Kidney (tissue), 14 donors: ENCODE measurements around the gene RPS27L. TPM values are rescaled to one million over a fixed set of nuclear protein-coding genes. Genes with fewer than 3 reads are reported as not detected.

Experiments used
- DNase-seq, 5 donors: peaks; one replicate each; pipeline ENCODE4 v3.0.0-alpha.2; 2013 to 2020
- FAIRE-seq: peaks from 2 replicates; lab custom pipeline; 2012; peaks lifted over from hg19 to GRCh38; lab: Jason Lieb, UNC
- H3K27ac ChIP-seq, 2 donors: one replicate each; pipeline ENCODE4 v1.7.0; 2013; ENCODE audit warnings: low read depth in 2 of 2, low read length in 2 of 2, inconsistent platforms in 1 of 2
- H3K27me3 ChIP-seq: one replicate; pipeline ENCODE4 v1.7.1; 2013; ENCODE audit warnings: low read length, inconsistent platforms; ENCODE audit not compliant: control insufficient read depth, insufficient read depth
- H3K36me3 ChIP-seq, 3 donors: one replicate each; pipeline versions ENCODE4 v1.7.0 to v1.7.1; 2013; ENCODE audit warnings: low read length in 3 of 3, control low read depth in 1 of 3, inconsistent platforms in 1 of 3; ENCODE audit not compliant: insufficient read depth in 3 of 3, control insufficient read depth in 2 of 3
- H3K4me1 ChIP-seq, 3 donors: one replicate each; pipeline versions ENCODE4 v1.7.0 to v1.7.1; 2013; ENCODE audit warnings: low read length in 3 of 3, inconsistent platforms in 1 of 3, low read depth in 1 of 3; ENCODE audit not compliant: control insufficient read depth in 2 of 3, insufficient read depth in 2 of 3
- H3K4me3 ChIP-seq, 3 donors: one replicate each; pipeline versions ENCODE4 v1.7.0 to v1.8.1; 2013; ENCODE audit warnings: low read length in 3 of 3, control low read depth in 1 of 3, inconsistent platforms in 1 of 3
- H3K9ac ChIP-seq, 3 donors: one replicate each; pipeline versions ENCODE4 v1.7.0 to v1.7.1; 2013; ENCODE audit warnings: low read length in 3 of 3, control low read depth in 1 of 3, inconsistent platforms in 1 of 3
- H3K9me3 ChIP-seq, 3 donors: one replicate each; pipeline versions ENCODE4 v1.7.0 to v1.7.1; 2013; ENCODE audit warnings: low read length in 3 of 3, control low read depth in 1 of 3, inconsistent platforms in 1 of 3; ENCODE audit not compliant: control insufficient read depth in 2 of 3, insufficient read depth in 1 of 3
- intact Hi-C: fragments of 100-400 bp; cut with DNase I; formaldehyde crosslinking; loops from one replicate; pipeline ENCODE4 v1.11.1; 2022
- polyA plus RNA-seq: library from polyadenylated mRNA; stranded (reverse); fragments of 350-450 nt; fragmentation: Illumina TruSeq; extraction: RNeasy Lipid Tissue Mini Kit (QIAGEN cat#74804); gene quantifications from one replicate; pipeline ENCODE4 v1.2.3, GENCODE V29; 2014; ENCODE audit warnings: low read depth, low replicate concordance; ENCODE audit not compliant: insufficient read depth
- total RNA-seq: library from RNA; stranded (reverse); fragmentation: NEBNext Ultra II Directional; extraction: Animal tissue kit (Norgen Biotek cat#: 25700); gene quantifications from one replicate; pipeline ENCODE4 v1.2.1, GENCODE V29; 2021
- TF ChIP-seq, protein P1 (sequence below): IDR thresholded peaks from 3 replicates; pipeline ENCODE4 v1.5.1; 2012; ENCODE audit warnings: mild to moderate bottlenecking, moderate library complexity, borderline replicate concordance; ENCODE audit not compliant: insufficient read depth; ENCODE audit errors: extremely low read depth
- donor health status: control.
- donor health status: control.
- donor health status: control.
- donor health status: control.
- donor health status: control.
- donor health status: DM: yes; HTN: yes; CAD: no.
- donor health status: Normal renal cell carcinoma (clear cell type).

Gene RPS27L
- total and polyA plus RNA-seq, 2 donors from 2014 or later: 120 to 372 TPM

GRCh38 chr15:63146684-63147083 lies 10.6 kb downstream of the RPS27L start:
- Histone ChIP-seq H3K9ac (no peak overlapping the region), H3K9me3 (no peaks in the 10 kb centered on the region), H3K27ac (no peak overlapping the region), H3K4me1 (no peaks in the 10 kb centered on the region), H3K4me3 (no peak overlapping the region), H3K36me3 (peaks cover 2 to 14% (median 4%) of the 10 kb centered on the region in 3 donors), H3K27me3 (no peaks in the 10 kb centered on the region)
- DNase-seq (peak in 1 of 5 donors; percentile 7), FAIRE-seq (no peak)
- TF ChIP-seq, protein P1, sequence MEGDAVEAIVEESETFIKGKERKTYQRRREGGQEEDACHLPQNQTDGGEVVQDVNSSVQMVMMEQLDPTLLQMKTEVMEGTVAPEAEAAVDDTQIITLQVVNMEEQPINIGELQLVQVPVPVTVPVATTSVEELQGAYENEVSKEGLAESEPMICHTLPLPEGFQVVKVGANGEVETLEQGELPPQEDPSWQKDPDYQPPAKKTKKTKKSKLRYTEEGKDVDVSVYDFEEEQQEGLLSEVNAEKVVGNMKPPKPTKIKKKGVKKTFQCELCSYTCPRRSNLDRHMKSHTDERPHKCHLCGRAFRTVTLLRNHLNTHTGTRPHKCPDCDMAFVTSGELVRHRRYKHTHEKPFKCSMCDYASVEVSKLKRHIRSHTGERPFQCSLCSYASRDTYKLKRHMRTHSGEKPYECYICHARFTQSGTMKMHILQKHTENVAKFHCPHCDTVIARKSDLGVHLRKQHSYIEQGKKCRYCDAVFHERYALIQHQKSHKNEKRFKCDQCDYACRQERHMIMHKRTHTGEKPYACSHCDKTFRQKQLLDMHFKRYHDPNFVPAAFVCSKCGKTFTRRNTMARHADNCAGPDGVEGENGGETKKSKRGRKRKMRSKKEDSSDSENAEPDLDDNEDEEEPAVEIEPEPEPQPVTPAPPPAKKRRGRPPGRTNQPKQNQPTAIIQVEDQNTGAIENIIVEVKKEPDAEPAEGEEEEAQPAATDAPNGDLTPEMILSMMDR: no peak
- intact Hi-C loops: no loop called here

DNA sequence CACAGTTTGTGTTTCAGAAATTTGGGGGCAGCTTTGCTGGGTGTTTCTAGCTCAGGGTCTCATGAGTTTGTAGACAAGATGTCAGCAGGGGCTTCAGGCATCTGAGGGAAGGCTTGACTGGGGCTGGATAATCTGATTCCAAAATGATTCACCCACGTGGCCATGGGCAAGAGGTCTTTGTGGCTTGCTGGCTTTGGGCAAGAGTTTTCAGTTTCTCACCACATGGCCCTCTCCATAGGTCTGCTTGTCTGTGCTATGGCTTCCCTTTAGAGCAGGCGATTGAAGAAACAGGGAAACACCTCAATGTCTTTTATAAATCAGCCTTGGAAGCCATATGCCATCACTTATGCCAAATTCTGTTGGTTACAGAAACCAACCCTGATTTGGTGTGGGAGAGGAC lies 11.9 kb downstream of the RPS27L start:
- DNase-seq (no peak), FAIRE-seq (no peak)
- Histone ChIP-seq H3K9ac (no peak overlapping the region), H3K9me3 (no peaks in the 10 kb centered on the region), H3K36me3 (peaks cover 0 to 13% (median 4%) of the 10 kb centered on the region in 3 donors), H3K4me1 (no peaks in the 10 kb centered on the region), H3K27ac (no peak overlapping the region), H3K27me3 (no peaks in the 10 kb centered on the region), H3K4me3 (no peak overlapping the region)
- TF ChIP-seq, protein P1: no peak
- intact Hi-C loops: no loop called here

DNA sequence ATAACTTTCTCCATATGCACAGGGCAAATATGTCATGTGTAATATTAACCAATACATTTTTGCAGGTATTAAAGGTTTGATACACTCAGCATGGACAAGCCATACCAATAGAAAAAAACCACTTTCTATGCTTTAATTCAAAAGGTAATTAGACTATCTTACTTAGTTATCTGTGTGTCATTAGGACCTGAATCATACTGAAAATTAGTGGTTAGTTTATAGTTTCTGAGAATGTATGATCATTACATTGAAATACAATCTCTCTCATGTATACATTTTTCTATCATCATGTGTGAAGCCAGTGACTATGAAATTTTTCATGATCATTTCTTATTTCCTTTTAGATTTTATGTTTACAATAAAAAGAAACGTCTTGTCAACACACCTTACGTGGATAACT lies 16.3 kb downstream of the RPS27L start:
- H3K36me3 ChIP-seq: peaks cover 0 to 7% (median 4%) of the 10 kb centered on the region in 3 donors
- H3K27me3 ChIP-seq: no peaks in the 10 kb centered on the region
- H3K9ac ChIP-seq: no peak overlapping the region
- H3K27ac ChIP-seq: no peak overlapping the region
- H3K9me3 ChIP-seq: no peaks in the 10 kb centered on the region
- FAIRE-seq (no peak), DNase-seq (no peak)
- H3K4me3 ChIP-seq: no peak overlapping the region
- no peaks in the 10 kb centered on the region for H3K4me1 ChIP-seq
- TF ChIP-seq, protein P1: no peak
- intact Hi-C loops: no loop called here

DNA sequence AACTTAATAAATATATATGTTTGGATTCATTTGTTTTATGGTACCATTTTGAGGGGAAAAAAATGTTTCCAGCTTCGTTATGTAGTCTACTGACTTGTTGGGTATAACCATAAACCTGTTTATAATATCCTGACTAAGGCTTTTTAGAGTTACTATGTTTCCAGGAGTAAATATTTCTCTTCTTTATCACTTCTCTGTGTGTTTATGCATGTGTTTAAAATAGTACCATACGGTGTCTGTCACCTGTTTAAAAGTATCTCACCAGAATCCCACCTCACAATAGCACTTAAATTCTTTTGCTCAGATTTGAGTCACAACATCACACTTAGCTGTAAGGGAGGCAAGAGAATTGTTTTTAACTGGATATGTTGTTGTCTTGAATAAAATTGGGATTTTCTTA lies 20.5 kb downstream of the RPS27L start:
- TF ChIP-seq, protein P1: no peak
- FAIRE-seq: no peak
- no peak overlapping the region for H3K27ac ChIP-seq

More for the DNA sequence above, 20.5 kb downstream of the RPS27L start:
- intact Hi-C loops: no loop called here
- no peaks in the 10 kb centered on the region for H3K27me3 ChIP-seq
- no peaks in the 10 kb centered on the region for H3K9me3 ChIP-seq
- H3K36me3 ChIP-seq: no peaks in the 10 kb centered on the region
- H3K4me3 ChIP-seq: no peak overlapping the region
- DNase-seq: no peak
- peaks cover 0 to 2% (median 0%) of the 10 kb centered on the region in 3 donors for H3K4me1 ChIP-seq
- H3K9ac ChIP-seq: no peak overlapping the region
